Fibroblast of peridontal ligament (primary cell): Measurements from ENCODE around the gene PADI2.

Source experiments
- DNase-seq: peaks from one replicate; pipeline ENCODE4 v3.0.0-alpha.2; 2010; ENCODE audit errors: extremely low read depth

PADI2 gene

GRCh38 chr1:17021896-17022295 lies 97.4 kb downstream of the PADI2 start:
- DNase-seq = no peak

- DNase-seq = no peak
Observed at GRCh38 chr1:17020502-17020901, 98.7 kb downstream of the PADI2 start.

- no peak for DNase-seq
Observed at GRCh38 chr1:17018849-17019248, 100.4 kb downstream of the PADI2 start.

- DNase-seq = no peak
Observed at GRCh38 chr1:17017435-17017834, 101.8 kb downstream of the PADI2 start.
